ENCODE data around the gene NID2. TPM values are rescaled to one million over a fixed set of nuclear protein-coding genes. Genes with fewer than 3 reads are reported as not detected.

NID2 gene
- total RNA-seq, 1 experiment from 2014 or later = 6.6 TPM

DNA sequence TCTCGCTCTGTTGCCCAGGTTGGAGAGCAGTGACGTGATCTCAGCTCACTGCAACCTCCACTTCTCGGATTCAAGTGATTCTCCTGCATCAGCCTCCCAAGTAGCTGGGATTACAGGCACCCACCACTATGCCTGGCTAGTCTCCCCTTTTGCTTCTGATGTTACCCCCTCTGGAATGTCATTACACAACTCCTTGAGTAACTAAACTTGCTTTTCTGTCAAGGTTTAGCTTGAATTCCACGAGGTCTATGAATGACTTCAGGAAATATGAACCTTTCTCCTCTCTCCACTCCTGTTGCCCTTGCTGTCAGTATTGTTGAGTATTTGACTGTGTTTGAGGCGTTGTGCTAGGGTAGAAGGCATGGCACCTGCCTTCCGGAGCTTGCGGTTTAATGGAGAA, 96.3 kb downstream of the NID2 start:
- H3K4me3 Mint-ChIP-seq = no peak overlapping the region

More for the DNA sequence above, 96.3 kb downstream of the NID2 start:
- no peak overlapping the region for H3T11ph ChIP-seq (ENCODE audit: low read length)
- H3K56ac ChIP-seq (ENCODE audit: insufficient read length, low read depth, low read length) = no peak overlapping the region
- H3K23ac ChIP-seq (ENCODE audit: insufficient read length, low read depth, low read length) = no peak overlapping the region
- H3K9ac ChIP-seq (ENCODE audit: extremely low read depth, insufficient read length, low read length) = no peak overlapping the region
- H4K8ac ChIP-seq (replicated peaks; ENCODE audit: insufficient read length, low read depth, low read length) = no peak overlapping the region
- Mint-ChIP-seq H3K36me3 (ENCODE audit: insufficient read depth in 1 of 3, low read depth in 3 of 3) (no peaks in the 10 kb centered on the region), H3K9me3 (no peaks in the 10 kb centered on the region), H3K27ac (no peak overlapping the region), H3K4me1 (peaks cover 7% of the 10 kb centered on the region in 2 experiments), H3K27me3 (ENCODE audit: low read depth) (no peaks in the 10 kb centered on the region)
- no CpG with 5 or more reads among the region's 7 CpGs for WGBS (ENCODE audit: extremely low coverage, insufficient read length, low lambda C conversion rate)
- no peak overlapping the region for H4K5ac ChIP-seq (ENCODE audit: insufficient read length, low read depth, low read length)
- H4K91ac ChIP-seq (ENCODE audit: insufficient read length, low read depth, low read length) = no peak overlapping the region
- no peak overlapping the region for H3K18ac ChIP-seq (ENCODE audit: insufficient read length, low read depth, low read length)
- H2BK120ac ChIP-seq (ENCODE audit: low read depth, low read length, poor library complexity, severe bottlenecking) = no peak overlapping the region
- no peak overlapping the region for H2AK5ac ChIP-seq (ENCODE audit: insufficient read length, low read length)
- no peak overlapping the region for H2BK12ac ChIP-seq (ENCODE audit: insufficient read length, low read depth, low read length)
- H3K4me2 ChIP-seq (ENCODE audit: insufficient read depth, insufficient read length, low read length) = no peak overlapping the region
- no peak overlapping the region for H3K4ac ChIP-seq (ENCODE audit: low read depth, low read length)
- H3K79me2 ChIP-seq (ENCODE audit: insufficient read depth, low read length) = no peaks in the 10 kb centered on the region
- no peaks in the 10 kb centered on the region for H3K9me3 ChIP-seq (ENCODE audit: control insufficient read depth, low read depth, low read length)
- no peak overlapping the region for H2BK20ac ChIP-seq (ENCODE audit: low read depth, low read length, poor library complexity, severe bottlenecking)
- H3K23me2 ChIP-seq (ENCODE audit: insufficient read length, low read depth, low read length, poor library complexity, severe bottlenecking) = no peaks in the 10 kb centered on the region
- TF ChIP-seq, protein P1, sequence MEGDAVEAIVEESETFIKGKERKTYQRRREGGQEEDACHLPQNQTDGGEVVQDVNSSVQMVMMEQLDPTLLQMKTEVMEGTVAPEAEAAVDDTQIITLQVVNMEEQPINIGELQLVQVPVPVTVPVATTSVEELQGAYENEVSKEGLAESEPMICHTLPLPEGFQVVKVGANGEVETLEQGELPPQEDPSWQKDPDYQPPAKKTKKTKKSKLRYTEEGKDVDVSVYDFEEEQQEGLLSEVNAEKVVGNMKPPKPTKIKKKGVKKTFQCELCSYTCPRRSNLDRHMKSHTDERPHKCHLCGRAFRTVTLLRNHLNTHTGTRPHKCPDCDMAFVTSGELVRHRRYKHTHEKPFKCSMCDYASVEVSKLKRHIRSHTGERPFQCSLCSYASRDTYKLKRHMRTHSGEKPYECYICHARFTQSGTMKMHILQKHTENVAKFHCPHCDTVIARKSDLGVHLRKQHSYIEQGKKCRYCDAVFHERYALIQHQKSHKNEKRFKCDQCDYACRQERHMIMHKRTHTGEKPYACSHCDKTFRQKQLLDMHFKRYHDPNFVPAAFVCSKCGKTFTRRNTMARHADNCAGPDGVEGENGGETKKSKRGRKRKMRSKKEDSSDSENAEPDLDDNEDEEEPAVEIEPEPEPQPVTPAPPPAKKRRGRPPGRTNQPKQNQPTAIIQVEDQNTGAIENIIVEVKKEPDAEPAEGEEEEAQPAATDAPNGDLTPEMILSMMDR (conservative IDR thresholded peaks at IDR 0.05) = no peak
- no peaks in the 10 kb centered on the region for H3K79me1 ChIP-seq (ENCODE audit: insufficient read depth, low read depth, low read length, poor library complexity, severe bottlenecking)
- no peak overlapping the region for H3K14ac ChIP-seq (ENCODE audit: insufficient read depth, low read length)
- DNase-seq = no peak
- no peak overlapping the region for H2BK15ac ChIP-seq (ENCODE audit: low read depth, low read length)
- no peaks in the 10 kb centered on the region for H4K20me1 ChIP-seq (ENCODE audit: control insufficient read depth, insufficient read depth, insufficient read length)
- H3K4me1 ChIP-seq (ENCODE audit: insufficient read depth, low read length) = no peaks in the 10 kb centered on the region
- H3K27ac ChIP-seq (ENCODE audit: insufficient read length, low read depth, low read length) = no peak overlapping the region
- H2BK5ac ChIP-seq (ENCODE audit: insufficient read length, low read length) = no peak overlapping the region
- no peak overlapping the region for H2AFZ ChIP-seq (ENCODE audit: low read length)
- no peaks in the 10 kb centered on the region for H3K27me3 ChIP-seq (ENCODE audit: insufficient read depth, low read length)

All from H9 (cell line).